ENCODE results near the gene PRR5. TPM values are rescaled to one million over a fixed set of nuclear protein-coding genes. Genes with fewer than 3 reads are reported as not detected.

The PRR5 gene
- total and polyA plus RNA-seq, 5 experiments from 2014 or later: 75.2 to 107 (median 85.3) TPM

GRCh38 chr22:44724416-44724815 is 22.4 kb downstream of the PRR5 start:
- peak overlapping the region in 4 of 10 donors; percentile 36 to 82 (median 67) for H3K27ac Mint-ChIP-seq
- POLR2A ChIA-PET: no interaction called here

GRCh38 chr22:44724859-44725258 is 22.9 kb downstream of the PRR5 start:
- no peak for DNase-seq
- Mint-ChIP-seq H3K27me3 (no peaks in the 10 kb centered on the region), H3K4me1 (peaks cover 4 to 26% (median 13%) of the 10 kb centered on the region in 4 donors), H3K36me3 (peaks cover 0 to 53% (median 3%) of the 10 kb centered on the region in 3 donors), H3K27ac (peak overlapping the region in 2 of 10 donors; percentile 18 to 82), H3K9me3 (no peaks in the 10 kb centered on the region), H3K4me3 (no peak overlapping the region)
- ATAC-seq: no peak
- POLR2A ChIA-PET: no interaction called here

More at GRCh38 chr22:44724416-44724815, 22.4 kb downstream of the PRR5 start:
- no peaks in the 10 kb centered on the region for H3K27me3 Mint-ChIP-seq
- H3K4me1 Mint-ChIP-seq: peaks cover 4 to 26% (median 12%) of the 10 kb centered on the region in 4 donors
- DNase-seq (no peak), ATAC-seq (no peak)
- H3K9me3 Mint-ChIP-seq: no peaks in the 10 kb centered on the region
- H3K4me3 Mint-ChIP-seq: no peak overlapping the region
- peaks cover 0 to 53% (median 3%) of the 10 kb centered on the region in 3 donors for H3K36me3 Mint-ChIP-seq

DNA sequence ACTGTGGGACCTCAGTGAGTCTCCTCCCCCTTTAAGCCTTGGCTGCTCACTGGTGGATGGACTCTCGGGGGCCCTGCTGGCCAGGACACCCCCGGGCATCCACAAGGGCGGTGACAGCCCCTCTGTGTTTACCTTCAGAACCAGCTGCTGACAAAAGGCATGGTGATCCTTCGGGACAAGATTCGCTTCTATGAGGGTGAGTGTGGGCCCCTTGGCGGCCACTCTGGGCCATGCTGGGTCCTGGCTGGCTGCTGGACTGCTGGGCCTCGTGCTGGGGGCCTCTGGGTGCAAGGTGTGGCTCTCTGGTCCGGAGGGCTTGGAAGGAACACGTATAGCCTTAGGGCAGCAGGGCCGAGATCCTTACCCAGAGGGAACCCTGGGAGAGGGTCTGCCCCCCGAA is 24.4 kb downstream of the PRR5 start:
- POLR2A ChIA-PET: no interaction called here

DNA sequence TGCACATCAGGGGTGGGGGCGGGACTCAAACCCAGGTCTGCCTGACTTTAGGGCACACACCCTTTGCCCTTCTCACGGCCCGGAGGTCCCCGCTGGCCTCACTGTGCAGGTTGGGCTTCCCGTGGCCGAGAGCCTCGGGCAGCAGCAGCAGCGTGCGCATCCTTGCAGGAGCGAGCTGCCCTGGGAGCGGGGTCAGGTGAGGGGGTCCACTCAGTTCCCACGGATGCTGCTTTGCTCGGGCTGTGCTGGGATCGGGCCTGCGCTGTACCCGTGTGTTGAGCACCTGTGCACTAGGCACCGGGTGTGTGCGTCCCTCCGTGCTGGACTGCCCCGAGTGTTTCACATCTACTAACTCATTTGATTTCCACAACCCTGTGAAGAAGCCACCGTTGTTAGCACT is 25.1 kb downstream of the PRR5 start:
- H3K4me3 Mint-ChIP-seq: no peak overlapping the region
- H3K4me1 Mint-ChIP-seq: peaks cover 3 to 23% (median 14%) of the 10 kb centered on the region in 4 donors
- POLR2A ChIA-PET: no interaction called here
- H3K27me3 Mint-ChIP-seq: no peaks in the 10 kb centered on the region
- H3K36me3 Mint-ChIP-seq: peaks cover 0 to 41% (median 3%) of the 10 kb centered on the region in 3 donors
- ATAC-seq (no peak), DNase-seq (no peak)
- no peaks in the 10 kb centered on the region for H3K9me3 Mint-ChIP-seq
- H3K27ac Mint-ChIP-seq: peak overlapping the region in 1 of 10 donors; percentile 36

More for the DNA sequence above, 24.4 kb downstream of the PRR5 start:
- Mint-ChIP-seq H3K27ac (no peak overlapping the region), H3K4me1 (peaks cover 3 to 23% (median 14%) of the 10 kb centered on the region in 4 donors), H3K27me3 (no peaks in the 10 kb centered on the region), H3K4me3 (no peak overlapping the region), H3K9me3 (no peaks in the 10 kb centered on the region), H3K36me3 (peaks cover 0 to 42% (median 3%) of the 10 kb centered on the region in 3 donors)
- DNase-seq (no peak), ATAC-seq (no peak)

DNA sequence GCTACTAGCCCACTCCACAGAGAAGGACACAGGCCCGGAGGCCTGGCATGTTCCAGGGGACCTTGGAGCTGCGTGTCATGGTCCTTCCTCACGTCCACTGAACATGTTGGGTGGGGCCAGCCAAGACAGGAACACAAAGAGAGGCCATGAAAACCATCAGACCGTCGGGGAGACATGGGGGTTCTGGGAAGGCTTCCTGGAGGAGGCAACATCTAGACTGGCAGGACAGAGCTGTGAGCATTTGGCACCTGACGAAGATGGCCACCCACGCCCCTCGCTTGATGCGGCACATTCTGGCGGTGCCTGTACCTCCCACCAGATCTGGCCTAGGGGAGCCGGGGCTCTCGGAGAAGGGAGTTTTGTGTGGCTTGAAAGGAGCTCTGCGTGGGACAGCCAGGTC is 25.7 kb downstream of the PRR5 start:
- H3K9me3 Mint-ChIP-seq: no peaks in the 10 kb centered on the region
- peak overlapping the region in 4 of 10 donors; percentile 40 to 71 (median 62) for H3K27ac Mint-ChIP-seq
- no peak for DNase-seq
- no peak for ATAC-seq
- peaks cover 5 to 23% (median 14%) of the 10 kb centered on the region in 4 donors for H3K4me1 Mint-ChIP-seq
- POLR2A ChIA-PET: no interaction called here
- H3K27me3 Mint-ChIP-seq: no peaks in the 10 kb centered on the region
- H3K36me3 Mint-ChIP-seq: peaks cover 0 to 38% (median 3%) of the 10 kb centered on the region in 3 donors
- H3K4me3 Mint-ChIP-seq: no peak overlapping the region

DNA sequence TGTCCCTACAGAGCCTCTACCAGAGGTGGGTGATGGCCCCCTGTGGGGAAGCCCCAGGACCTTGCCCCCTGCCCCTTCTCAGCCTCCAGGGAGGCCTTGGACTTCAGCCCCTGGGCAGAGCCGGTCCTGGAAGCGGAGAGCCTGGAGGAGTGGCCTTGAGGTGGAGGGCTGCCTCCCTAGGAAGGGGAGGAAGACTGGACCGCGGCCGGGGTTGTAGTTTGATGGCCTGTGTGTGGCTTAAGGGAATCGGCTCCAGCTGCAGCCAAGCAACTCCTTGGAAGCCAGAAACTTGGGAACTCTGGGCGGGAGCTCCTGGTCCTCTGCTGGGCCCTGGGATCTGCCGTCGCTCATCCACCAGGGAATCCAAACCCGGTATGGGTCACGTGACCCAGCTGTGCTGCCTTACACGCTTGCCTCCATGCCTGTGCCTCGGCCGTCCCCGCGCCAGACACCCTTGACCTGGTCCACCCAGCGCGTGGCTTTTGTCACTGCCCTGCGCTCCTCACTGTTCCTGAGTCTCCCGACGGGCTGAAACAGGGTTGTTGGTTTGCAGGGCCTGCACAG is 26.8 kb downstream of the PRR5 start:
- Mint-ChIP-seq H3K9me3 (no peaks in the 10 kb centered on the region), H3K36me3 (peaks cover 0 to 34% (median 3%) of the 10 kb centered on the region in 3 donors), H3K4me3 (peak overlapping the region in 4 of 10 donors; percentile 8 to 67 (median 40)), H3K4me1 (peaks cover 5 to 23% (median 14%) of the 10 kb centered on the region in 4 donors), H3K27ac (peak overlapping the region in 4 of 10 donors; percentile 36 to 75 (median 63)), H3K27me3 (no peaks in the 10 kb centered on the region)
- DNase-seq (no peak), ATAC-seq (no peak)
- POLR2A ChIA-PET: interaction anchor here (1.0 to 2.5 kb wide), 3 partner anchors 10 to 20 kb away, joined by 3 to 10 read pairs (median 4); no protein-coding TSS in a partner anchor

DNA sequence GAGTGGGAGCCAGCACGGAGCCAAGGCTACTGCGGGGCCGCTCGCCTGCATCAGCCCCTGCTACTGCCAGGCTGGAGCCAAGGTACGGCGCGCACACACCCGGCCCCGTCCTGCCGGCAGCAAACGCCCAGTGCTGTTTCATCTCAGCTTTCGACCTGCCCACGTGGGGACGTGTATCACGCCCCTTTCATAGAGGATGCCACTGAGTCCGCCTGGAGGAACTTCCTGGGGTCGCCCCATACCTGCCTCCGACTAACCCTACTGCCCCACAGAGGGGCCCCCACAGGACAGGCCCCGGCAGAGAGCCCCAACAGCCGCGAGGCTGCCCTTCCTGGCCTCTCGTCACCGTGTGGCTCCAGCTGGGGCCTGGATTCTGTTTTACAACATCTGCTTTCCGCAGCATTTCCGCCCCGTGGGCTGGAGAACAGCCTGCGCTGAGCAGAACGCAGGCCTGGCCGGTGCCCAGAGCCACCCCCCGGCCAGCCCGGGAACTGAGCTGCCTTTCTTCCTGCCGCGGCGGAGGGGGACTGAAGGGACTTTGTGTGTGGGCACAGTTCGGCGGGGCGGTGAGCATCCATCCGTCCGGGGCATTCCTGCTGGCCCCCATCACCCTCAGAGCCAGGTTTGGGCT is 27.5 kb downstream of the PRR5 start:
- no peaks in the 10 kb centered on the region for H3K9me3 Mint-ChIP-seq
- H3K4me1 Mint-ChIP-seq: peaks cover 5 to 23% (median 12%) of the 10 kb centered on the region in 4 donors
- peak overlapping the region in 6 of 10 donors; percentile 31 to 80 (median 62) for H3K27ac Mint-ChIP-seq
- peak overlapping the region in 5 of 10 donors; percentile 8 to 67 (median 63) for H3K4me3 Mint-ChIP-seq
- H3K27me3 Mint-ChIP-seq: no peaks in the 10 kb centered on the region
- ATAC-seq (peak; percentile 75 to 81), DNase-seq (peak in 5 of 10 donors; percentile 19 to 35 (median 30))
- peaks cover 0 to 28% (median 1%) of the 10 kb centered on the region in 3 donors for H3K36me3 Mint-ChIP-seq
- POLR2A ChIA-PET: interaction anchor here (0.8 to 2.5 kb wide), 4 partner anchors 11 to 24 kb away, joined by 3 to 10 read pairs (median 4); no protein-coding TSS in a partner anchor

DNA sequence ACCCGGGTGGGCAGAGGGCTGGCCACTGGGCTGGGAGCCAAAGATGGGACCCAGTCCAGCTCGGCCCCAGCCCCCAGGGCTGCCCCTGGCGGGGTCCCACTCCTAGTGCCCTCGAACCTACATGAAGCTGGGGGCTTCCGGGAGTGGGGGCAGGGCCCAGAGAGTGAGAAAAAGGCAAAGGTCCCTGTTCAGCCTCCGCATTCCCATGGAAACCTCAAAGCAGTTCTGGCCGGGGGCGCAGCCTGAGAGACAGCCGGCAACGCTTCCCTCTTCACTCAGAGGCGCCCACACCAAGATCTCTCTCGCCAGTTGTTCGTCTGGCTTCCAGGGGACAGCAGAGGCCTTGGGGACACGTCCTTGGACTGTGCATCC is 28.0 kb downstream of the PRR5 start:
- peak overlapping the region in 6 of 10 donors; percentile 7 to 74 (median 62) for H3K27ac Mint-ChIP-seq

DNA sequence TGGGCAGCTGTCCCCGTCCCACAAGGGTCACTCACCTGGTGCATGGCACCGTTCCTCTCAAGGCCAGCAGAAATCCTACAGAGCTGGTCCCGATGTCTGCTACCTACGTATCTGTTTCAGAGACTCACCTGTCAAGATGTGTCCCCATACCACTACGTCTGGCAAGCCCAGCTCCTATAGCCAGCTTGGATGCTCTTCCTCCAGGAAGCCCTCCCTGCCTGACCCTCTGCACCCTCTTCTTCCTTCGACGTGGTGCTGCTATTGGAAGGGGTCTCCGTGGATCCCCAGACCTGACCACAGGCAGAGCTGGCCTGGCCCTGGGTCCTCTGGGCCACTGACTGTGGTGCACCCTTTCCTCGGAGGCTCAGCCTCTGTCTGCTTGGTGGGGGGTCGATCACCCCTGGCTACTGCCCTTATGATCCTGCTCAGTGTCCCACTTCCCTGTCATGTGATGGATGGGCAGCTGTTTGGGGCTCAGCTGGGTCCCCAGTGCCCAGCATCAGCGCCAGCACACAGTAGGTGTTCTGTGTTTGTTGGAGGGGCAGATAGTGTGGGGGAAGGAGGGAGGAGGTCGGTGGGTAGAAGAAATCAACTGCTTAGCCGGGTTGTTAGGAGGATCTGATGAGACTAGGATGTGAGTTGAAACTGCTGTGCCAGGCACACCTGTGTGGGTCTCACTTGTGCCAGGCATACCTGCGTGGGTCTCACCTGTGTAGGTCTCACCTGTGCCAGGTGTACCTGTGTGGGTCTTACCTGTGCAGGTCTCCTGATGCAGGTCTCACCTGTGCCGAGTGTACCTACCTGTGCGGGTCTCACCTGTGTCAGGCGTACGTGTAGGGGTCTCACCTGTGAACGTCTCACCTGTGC is 28.7 kb downstream of the PRR5 start:
- Mint-ChIP-seq H3K27me3 (no peaks in the 10 kb centered on the region), H3K27ac (peak overlapping the region; percentile 11 to 82 (median 66)), H3K9me3 (no peaks in the 10 kb centered on the region), H3K4me3 (peak overlapping the region in 2 of 10 donors; percentile 6 to 29), H3K36me3 (peaks cover 0 to 20% (median 0%) of the 10 kb centered on the region in 3 donors), H3K4me1 (peaks cover 4 to 25% (median 13%) of the 10 kb centered on the region in 4 donors)
- no peak for ATAC-seq
- DNase-seq: no peak
- POLR2A ChIA-PET: interaction anchor here (1.5 to 2.5 kb wide), 2 partner anchors 21 kb away, joined by 4 to 10 read pairs; no protein-coding TSS in a partner anchor

More for the DNA sequence above, 28.0 kb downstream of the PRR5 start:
- peaks cover 5 to 23% (median 12%) of the 10 kb centered on the region in 4 donors for H3K4me1 Mint-ChIP-seq
- peak overlapping the region in 2 of 10 donors; percentile 29 to 67 for H3K4me3 Mint-ChIP-seq
- H3K36me3 Mint-ChIP-seq: peaks cover 0 to 27% (median 0%) of the 10 kb centered on the region in 3 donors
- no peak for DNase-seq
- no peaks in the 10 kb centered on the region for H3K27me3 Mint-ChIP-seq
- POLR2A ChIA-PET: interaction anchor here (0.8 to 2.5 kb wide), 3 partner anchors 17 to 25 kb away, joined by 3 to 10 read pairs (median 3); no protein-coding TSS in a partner anchor
- no peaks in the 10 kb centered on the region for H3K9me3 Mint-ChIP-seq
- no peak for ATAC-seq

GRCh38 chr22:44731357-44731970 is 29.5 kb downstream of the PRR5 start:
- H3K27ac Mint-ChIP-seq: peak overlapping the region in 5 of 10 donors; percentile 24 to 72 (median 40)
- POLR2A ChIA-PET: interaction anchor here (0.6 to 1.5 kb wide), 3 partner anchors 22 to 1904 kb away, joined by 3 to 4 read pairs (median 4); no protein-coding TSS in a partner anchor
- no peak for ATAC-seq

GRCh38 chr22:44732017-44732561 is 30.1 kb downstream of the PRR5 start:
- DNase-seq (no peak), ATAC-seq (no peak)
- peaks cover 0 to 10% (median 0%) of the 10 kb centered on the region in 3 donors for H3K36me3 Mint-ChIP-seq
- H3K9me3 Mint-ChIP-seq: no peaks in the 10 kb centered on the region
- POLR2A ChIA-PET: interaction anchor here (0.6 to 1.5 kb wide), 3 partner anchors 23 to 1905 kb away, joined by 3 to 4 read pairs (median 4); no protein-coding TSS in a partner anchor
- H3K4me3 Mint-ChIP-seq: no peak overlapping the region
- no peaks in the 10 kb centered on the region for H3K27me3 Mint-ChIP-seq
- peaks cover 8 to 31% (median 16%) of the 10 kb centered on the region in 4 donors for H3K4me1 Mint-ChIP-seq
- H3K27ac Mint-ChIP-seq: peak overlapping the region in 4 of 10 donors; percentile 40 to 70 (median 59)

More at GRCh38 chr22:44731357-44731970, 29.5 kb downstream of the PRR5 start:
- no peaks in the 10 kb centered on the region for H3K27me3 Mint-ChIP-seq
- no peaks in the 10 kb centered on the region for H3K9me3 Mint-ChIP-seq
- DNase-seq: no peak
- peaks cover 0 to 12% (median 0%) of the 10 kb centered on the region in 3 donors for H3K36me3 Mint-ChIP-seq
- H3K4me1 Mint-ChIP-seq: peaks cover 8 to 31% (median 16%) of the 10 kb centered on the region in 4 donors
- no peak overlapping the region for H3K4me3 Mint-ChIP-seq
